GM18909 (cell line): Measurements from ENCODE around the gene USP17L13.
"Not testable (repeated sequence)": the region's sequence is repeated elsewhere in the genome, so short reads cannot be mapped to it uniquely, and the experiment has no call there.

Experiments
- ATAC-seq: cut with Tn5 transposase; IDR thresholded peaks from one replicate; pipeline ENCODE4 v1.9.1; 2021; ENCODE audit warnings: mild to moderate bottlenecking; ENCODE audit not compliant: unreplicated experiment, poor library complexity

USP17L13 gene

DNA sequence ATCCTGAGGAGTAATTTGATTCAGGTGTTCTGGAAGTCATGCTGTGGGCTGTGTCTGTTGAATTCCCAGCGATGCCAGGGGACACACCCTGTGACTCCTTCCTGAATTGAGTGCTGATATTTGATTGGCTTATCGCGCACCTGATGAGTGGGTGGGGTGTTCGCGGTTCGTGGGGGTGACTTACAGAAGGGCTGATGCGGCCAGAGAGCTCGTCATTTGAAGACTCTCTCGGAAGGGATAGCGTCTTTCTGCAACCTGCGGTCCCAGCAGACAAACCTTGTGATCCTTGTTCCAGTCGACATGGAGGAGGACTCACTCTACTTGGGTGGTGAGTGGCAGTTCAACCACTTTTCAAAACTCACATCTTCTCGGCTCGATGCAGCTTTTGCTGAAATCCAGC lies at the start of gene USP17L13:
TSS of gene USP17L13 (plus strand) at position 301 of the 400 bp plus-strand sequence. CDS start at position 301, 0 bp downstream.
- ATAC-seq = not testable (repeated sequence)

DNA sequence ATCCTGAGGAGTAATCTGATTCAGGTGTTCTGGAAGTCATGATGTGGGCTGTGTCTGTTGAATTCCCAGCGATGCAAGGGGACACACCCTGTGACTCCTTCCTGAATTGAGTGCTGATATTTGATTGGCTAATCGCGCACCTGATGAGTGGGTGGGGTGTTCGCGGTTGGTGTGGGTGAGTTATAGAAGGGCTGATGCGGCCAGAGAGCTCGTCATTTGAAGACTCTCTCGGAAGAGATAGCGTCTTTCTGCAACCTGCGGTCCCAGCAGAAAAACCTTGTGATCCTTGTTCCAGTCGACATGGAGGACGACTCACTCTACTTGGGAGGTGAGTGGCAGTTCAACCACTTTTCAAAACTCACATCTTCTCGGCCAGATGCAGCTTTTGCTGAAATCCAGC lies 14.3 kb upstream of the USP17L13 start, which contains the start of gene USP17L10:
TSS of gene USP17L10 (plus strand) at position 301 of the 400 bp plus-strand sequence. CDS start at position 301, 0 bp downstream.
- ATAC-seq = not testable (repeated sequence)

- not testable (repeated sequence) for ATAC-seq
Observed at GRCh38 chr4:9214701-9215100, 10.0 kb upstream of the USP17L13 start.

- ATAC-seq = not testable (repeated sequence)
Observed at GRCh38 chr4:9215105-9215504, 9.6 kb upstream of the USP17L13 start, which contains the start of gene USP17L11. TSS of gene USP17L11 (plus strand) at chr4:9215405. CDS start at chr4:9215405, 0 bp downstream.

GRCh38 chr4:9219852-9220251 lies 4.8 kb upstream of the USP17L13 start, which contains the start of gene USP17L12:
TSS of gene USP17L12 (plus strand) at chr4:9220152. CDS start at chr4:9220152, 0 bp downstream.
- not testable (repeated sequence) for ATAC-seq

DNA sequence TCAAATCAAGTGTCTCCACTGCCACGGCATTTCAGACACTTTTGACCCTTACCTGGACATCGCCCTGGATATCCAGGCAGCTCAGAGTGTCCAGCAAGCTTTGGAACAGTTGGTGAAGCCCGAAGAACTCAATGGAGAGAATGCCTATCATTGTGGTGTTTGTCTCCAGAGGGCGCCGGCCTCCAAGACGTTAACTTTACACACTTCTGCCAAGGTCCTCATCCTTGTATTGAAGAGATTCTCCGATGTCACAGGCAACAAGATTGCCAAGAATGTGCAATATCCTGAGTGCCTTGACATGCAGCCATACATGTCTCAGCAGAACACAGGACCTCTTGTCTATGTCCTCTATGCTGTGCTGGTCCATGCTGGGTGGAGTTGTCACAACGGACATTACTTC lies 5.6 kb downstream of the USP17L13 start:
- ATAC-seq = not testable (repeated sequence)

DNA sequence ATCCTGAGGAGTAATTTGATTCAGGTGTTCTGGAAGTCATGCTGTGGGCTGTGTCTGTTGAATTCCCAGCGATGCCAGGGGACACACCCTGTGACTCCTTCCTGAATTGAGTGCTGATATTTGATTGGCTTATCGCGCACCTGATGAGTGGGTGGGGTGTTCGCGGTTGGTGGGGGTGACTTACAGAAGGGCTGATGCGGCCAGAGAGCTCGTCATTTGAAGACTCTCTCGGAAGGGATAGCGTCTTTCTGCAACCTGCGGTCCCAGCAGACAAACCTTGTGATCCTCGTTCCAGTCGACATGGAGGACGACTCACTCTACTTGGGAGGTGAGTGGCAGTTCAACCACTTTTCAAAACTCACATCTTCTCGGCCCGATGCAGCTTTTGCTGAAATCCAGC lies 9.4 kb downstream of the USP17L13 start, which contains the start of gene USP17L15:
TSS of gene USP17L15 (plus strand) at position 301 of the 400 bp plus-strand sequence. CDS start at position 301, 0 bp downstream.
- not testable (repeated sequence) for ATAC-seq

GRCh38 chr4:9238461-9238860 lies 13.8 kb downstream of the USP17L13 start:
- ATAC-seq = not testable (repeated sequence)

- ATAC-seq = not testable (repeated sequence)
Observed at GRCh38 chr4:9243579-9243978, 18.9 kb downstream of the USP17L13 start, which contains the start of gene USP17L17. TSS of gene USP17L17 (plus strand) at chr4:9243879. CDS start at chr4:9243879, 0 bp downstream.

- ATAC-seq = not testable (repeated sequence)
Observed at GRCh38 chr4:9247953-9248680, 23.4 kb downstream of the USP17L13 start, which contains the start of gene USP17L18. TSS of gene USP17L18 (plus strand) at chr4:9248630. CDS start at chr4:9248630, 0 bp downstream.

GRCh38 chr4:9253078-9253477 lies 28.4 kb downstream of the USP17L13 start, which contains the start of gene USP17L19:
TSS of gene USP17L19 (plus strand) at chr4:9253378. CDS start at chr4:9253378, 0 bp downstream.
- not testable (repeated sequence) for ATAC-seq

GRCh38 chr4:9257824-9258223 lies 33.1 kb downstream of the USP17L13 start, which contains the start of gene USP17L20:
TSS of gene USP17L20 (plus strand) at chr4:9258124. CDS start at chr4:9258124, 0 bp downstream.
- ATAC-seq = not testable (repeated sequence)

GRCh38 chr4:9262572-9262971 lies 37.9 kb downstream of the USP17L13 start, which contains the start of gene USP17L21:
TSS of gene USP17L21 (plus strand) at chr4:9262872. CDS start at chr4:9262872, 0 bp downstream.
- not testable (repeated sequence) for ATAC-seq

DNA sequence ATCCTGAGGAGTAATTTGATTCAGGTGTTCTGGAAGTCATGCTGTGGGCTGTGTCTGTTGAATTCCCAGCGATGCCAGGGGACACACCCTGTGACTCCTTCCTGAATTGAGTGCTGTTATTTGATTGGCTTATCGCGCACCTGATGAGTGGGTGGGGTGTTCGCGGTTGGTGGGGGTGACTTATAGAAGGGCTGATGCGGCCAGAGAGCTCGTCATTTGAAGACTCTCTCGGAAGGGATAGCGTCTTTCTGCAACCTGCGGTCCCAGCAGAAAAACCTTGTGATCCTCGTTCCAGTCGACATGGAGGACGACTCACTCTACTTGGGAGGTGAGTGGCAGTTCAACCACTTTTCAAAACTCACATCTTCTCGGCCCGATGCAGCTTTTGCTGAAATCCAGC lies 42.6 kb downstream of the USP17L13 start, which contains the start of gene USP17L22:
TSS of gene USP17L22 (plus strand) at position 301 of the 400 bp plus-strand sequence. CDS start at position 301, 0 bp downstream.
- ATAC-seq = not testable (repeated sequence)

- not testable (repeated sequence) for ATAC-seq
Observed at GRCh38 chr4:9271719-9272118, 47.0 kb downstream of the USP17L13 start.
